HG03342 (cell line): Measurements from ENCODE around the gene TNKS1BP1.
A peak's percentile ranks its signal among the peaks of the same experiment; 100 is the strongest.
"Not testable (repeated sequence)": the region's sequence is repeated elsewhere in the genome, so short reads cannot be mapped to it uniquely, and the experiment has no call there.

Source experiments
- ATAC-seq: cut with Tn5 transposase; IDR thresholded peaks from one replicate; pipeline ENCODE4 v1.9.1; 2021; ENCODE audit warnings: mild to moderate bottlenecking, moderate library complexity; ENCODE audit not compliant: unreplicated experiment

TNKS1BP1 gene

DNA sequence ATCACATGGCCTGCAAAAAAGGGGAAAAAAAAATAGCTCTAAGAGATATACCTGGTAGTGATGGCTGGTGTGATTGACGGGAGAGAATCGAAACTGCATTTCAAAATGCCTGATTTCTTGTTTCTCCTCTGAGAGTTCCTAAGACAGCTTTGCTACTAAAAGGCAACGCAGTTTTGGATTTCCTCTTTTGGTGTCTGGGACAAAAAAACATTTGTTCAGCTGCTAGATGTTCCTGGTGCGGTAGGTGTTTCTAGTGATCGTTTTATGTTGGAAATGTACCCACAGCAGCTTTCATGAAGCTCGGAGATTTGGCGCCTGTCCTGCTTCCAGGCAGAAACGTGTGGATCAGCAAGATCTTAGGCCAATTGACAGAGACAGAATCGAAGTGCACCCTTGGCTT lies 31.5 kb upstream of the TNKS1BP1 start:
- ATAC-seq, result no peak

- ATAC-seq, result no peak
Observed at GRCh38 chr11:57354699-57355098, 29.9 kb upstream of the TNKS1BP1 start.

DNA sequence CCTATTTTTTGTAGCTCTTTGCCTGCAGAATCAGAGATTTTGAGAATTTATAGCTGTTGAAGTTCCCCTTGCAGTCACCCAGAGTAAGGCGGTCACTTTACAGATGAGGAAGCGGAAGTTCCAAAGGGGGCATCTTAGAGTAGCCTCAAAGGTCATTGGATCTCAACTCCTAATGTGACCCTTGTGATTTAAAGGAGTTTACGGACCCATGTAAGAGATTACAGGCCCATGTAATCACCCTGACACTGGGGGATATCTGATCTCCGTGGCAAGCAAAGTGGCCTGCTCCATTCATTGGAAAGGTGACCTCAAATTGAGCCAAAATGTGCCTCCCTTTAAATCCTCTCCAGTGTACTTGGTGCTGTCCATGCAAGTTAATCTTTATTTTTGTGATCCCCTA lies 29.1 kb upstream of the TNKS1BP1 start:
- ATAC-seq, result no peak

DNA sequence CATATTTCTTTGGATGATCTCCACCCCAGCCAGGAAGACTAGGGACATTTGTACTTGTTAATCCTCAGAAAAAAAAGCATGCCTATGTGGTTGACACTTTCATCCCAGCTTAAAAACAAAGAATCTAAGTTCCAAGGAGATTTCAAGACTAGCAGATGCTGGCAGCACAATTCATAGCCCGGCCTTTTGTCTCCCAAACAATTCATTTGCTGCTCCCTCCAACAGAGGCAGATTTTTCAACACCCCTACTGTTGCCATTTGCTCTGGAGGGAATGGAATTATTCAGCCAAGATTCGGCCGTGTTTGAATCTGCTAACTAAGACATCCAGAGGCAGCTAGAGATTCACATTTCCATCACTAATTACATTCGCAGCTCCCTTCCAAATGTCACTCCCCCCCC lies 28.7 kb upstream of the TNKS1BP1 start:
- ATAC-seq, result no peak

DNA sequence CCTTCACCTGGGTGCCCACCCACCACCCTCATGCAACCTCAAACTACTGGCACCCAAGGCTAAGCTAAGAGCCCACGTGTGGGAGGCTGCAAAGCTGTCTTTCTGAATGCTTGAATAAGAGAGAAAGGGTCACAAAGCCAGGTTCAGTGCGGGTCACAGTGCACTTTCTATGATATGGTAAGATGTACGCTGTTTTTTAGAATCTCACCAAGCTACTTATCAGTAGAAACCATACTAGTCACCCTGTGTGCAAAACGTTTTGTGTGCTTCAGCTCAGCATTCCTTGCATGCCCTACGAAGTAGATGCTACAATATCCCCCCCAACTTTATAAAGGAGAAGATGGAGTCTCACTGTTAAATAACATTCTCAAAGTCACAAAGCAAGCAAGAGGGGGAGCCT lies 28.3 kb upstream of the TNKS1BP1 start:
- ATAC-seq, result no peak

DNA sequence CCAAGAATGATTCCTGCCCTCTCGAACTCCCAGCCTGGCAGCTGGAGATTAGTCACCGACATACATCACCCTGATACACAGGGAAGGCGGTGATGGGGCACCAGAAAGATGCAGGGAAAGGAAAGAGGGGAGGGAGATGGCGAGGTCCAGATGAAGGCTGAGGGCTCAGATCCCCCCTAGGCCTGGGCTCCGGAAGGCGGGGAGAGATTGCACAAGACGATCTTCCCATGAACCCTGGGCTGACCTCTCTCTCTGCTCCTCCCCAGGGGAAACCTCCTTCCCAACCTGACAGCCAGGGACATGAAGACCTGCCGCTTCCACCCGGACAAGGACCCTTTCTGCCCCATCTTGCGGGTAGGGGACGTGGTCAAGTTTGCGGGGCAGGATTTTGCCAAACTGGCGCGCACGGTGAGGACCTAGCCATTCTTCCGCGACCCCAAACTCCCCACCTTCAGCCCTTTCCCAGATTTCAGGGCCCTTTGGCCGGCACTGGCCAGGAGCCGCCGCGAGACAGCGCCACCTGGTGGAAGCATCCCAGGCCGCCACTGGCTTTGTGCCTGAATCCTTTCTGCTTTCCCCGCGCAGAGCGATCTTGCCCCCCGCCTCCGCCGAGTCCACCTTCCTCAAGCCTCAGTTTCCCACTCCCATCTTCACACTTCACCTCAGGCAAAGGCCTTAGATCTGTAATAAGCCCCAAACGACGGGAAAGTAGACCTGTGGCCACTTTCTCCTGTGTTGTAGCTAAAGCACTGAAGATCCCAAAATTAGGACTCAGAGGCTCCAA lies 24.9 kb upstream of the TNKS1BP1 start:
- no peak for ATAC-seq

DNA sequence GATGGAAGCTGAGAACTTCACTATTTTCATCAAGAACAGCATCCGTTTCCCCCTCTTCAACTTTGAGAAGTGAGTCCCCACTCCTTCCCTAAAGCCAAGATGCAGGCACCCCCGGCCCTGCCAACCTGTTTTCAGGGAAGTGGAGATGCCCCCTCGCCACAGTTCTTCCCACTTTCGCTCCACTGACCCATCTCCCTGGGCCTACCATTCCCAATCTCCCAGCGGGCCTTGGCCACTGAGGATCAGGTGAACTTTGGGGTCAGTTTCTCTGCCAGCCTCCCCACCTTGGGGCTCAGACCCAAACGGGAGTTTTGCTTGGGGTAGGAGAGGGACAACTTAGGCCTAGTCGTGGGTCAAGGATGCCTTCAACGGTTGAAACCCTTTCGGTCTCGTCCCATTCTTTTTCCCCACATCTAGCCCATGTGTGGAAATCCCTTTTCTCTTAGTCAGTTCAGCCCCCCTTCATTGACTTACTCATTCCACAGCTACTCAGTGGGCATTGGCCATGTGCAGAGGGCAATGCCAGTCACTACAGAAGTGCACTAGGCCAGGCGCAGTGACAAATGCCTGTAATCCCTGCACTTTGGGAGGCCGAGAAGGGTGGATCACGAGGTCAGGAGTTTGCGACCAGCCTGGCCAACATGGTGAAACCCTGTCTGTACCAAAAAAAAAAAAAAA lies 24.0 kb upstream of the TNKS1BP1 start:
- ATAC-seq, result no peak

- ATAC-seq, result no peak
Observed at GRCh38 chr11:57348052-57348451, 23.3 kb upstream of the TNKS1BP1 start.

- ATAC-seq, result no peak
Observed at GRCh38 chr11:57347336-57347735, 22.6 kb upstream of the TNKS1BP1 start.

GRCh38 chr11:57345555-57346211 lies 20.9 kb upstream of the TNKS1BP1 start:
- ATAC-seq, result peak; percentile 71

- no peak for ATAC-seq
Observed at GRCh38 chr11:57344826-57345225, 20.1 kb upstream of the TNKS1BP1 start.

DNA sequence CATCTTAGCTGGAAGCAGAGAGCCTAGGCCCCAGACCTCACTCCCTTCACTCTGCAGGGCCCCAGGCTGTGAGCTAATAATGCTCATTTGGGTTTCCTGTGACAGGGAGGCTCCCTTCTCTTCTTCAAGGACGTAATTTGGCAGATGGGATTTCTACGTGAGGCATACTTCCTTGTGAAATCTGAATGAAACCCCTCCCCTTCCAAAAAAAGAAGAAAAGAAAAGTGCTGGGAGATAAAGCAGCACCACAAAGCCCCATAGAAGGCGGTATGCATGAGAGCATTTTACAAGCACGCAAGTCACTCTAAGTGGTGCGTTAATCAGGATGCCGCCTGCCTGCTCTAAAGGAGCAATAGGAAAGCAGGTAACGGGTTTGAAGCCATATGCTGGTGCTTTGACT lies 19.1 kb upstream of the TNKS1BP1 start:
- no peak for ATAC-seq

DNA sequence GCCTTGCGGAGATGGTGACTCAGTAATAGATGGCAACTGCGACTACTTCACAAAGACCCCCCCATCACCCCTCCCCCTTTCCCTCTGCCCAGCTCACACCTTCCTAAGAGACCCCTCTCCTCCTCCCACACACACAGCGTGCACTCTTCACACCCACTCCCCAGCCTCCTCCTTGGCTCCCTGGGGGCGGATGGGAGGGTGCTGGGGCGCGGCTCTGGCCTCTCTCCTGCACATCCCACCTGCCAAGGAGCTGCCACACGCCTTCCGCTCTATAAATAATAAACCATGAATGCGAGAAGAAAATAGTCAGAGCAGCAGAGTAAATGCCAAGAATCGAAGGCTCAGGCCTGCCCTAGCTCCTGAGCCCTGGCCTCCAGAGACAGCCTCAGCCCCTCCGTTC lies 17.9 kb upstream of the TNKS1BP1 start:
- ATAC-seq, result no peak

DNA sequence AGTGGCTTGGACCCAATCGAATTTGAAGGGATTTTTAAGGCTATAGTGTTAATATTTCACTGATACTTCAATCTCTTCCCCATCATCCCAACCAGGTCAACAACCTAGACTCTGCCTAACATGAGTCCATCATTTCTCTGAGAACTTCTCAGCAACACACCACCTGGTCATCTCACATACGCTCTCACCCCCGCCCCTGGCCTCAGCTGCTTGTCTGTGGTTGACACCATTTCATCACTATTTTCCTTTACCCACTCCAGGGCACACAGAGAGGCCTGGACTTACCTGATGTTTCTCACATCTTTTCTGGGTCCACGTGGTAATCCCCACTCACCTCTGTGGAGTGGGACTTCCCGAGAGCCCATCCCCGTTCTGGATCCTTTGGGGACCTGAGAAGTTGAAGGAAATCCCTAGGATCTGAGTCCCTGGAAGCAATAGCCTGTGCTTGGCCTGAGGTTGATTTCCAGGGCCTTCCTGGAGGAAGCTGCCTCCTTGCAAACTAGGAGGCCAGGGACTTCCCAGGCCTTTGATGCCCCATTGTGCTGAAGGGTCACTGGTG lies 16.6 kb upstream of the TNKS1BP1 start:
- no peak for ATAC-seq

DNA sequence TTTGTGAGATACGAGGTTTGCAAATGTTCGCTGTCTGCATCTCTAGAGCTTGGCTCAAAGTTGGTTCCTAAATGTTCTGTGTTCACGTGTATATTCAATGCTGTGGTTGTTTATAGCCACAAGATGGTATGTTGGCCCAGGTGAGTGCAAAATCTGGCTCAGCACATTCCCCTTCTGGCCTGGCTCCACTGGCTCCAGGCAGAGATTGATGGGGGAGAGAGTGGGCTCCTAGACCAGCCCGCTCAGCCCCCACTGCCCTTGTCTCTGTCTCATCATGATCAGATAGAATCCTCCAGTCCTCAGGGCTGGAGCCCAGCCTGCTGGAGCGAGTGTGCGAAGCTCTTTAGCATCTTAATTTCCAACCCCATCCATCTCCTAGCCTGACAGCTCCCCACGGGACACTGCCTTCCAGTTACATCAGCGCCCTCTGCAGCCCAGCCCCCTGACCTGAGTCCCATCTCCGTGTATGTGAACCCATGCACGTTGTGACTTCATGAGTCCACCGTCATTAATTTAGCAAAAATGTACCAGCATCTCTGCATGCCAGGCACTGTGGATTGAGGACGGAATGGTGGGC lies 15.4 kb upstream of the TNKS1BP1 start:
- no peak for ATAC-seq

DNA sequence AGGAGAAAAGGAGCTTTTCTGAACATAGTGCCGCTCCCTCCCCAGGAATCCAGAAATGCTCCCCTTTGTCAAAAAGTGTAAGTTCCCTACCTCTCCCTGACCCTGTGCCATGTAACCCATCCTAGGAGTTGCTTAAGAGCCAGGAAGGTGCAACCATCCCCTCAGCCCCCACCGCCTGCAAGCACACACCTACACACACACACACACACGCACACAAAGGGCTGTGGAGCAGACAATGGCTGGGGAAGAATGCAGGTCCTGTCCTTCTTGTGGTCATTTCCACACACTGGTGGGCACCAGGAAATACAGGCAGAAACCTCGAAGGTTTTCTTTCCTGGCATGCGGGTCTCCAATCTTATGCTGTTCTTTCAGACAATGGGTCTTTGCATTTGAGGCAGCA lies 14.6 kb upstream of the TNKS1BP1 start:
- ATAC-seq, result no peak

- ATAC-seq, result no peak
Observed at GRCh38 chr11:57338142-57338541, 13.4 kb upstream of the TNKS1BP1 start, which contains the start of gene P2RX3. TSS of gene P2RX3 (plus strand) at chr11:57338352. CDS start at chr11:57338551, 199 bp downstream.

GRCh38 chr11:57336856-57337255 lies 12.1 kb upstream of the TNKS1BP1 start:
- not testable (repeated sequence) for ATAC-seq

GRCh38 chr11:57336111-57336666 lies 11.4 kb upstream of the TNKS1BP1 start:
- ATAC-seq, result peak; percentile 5

- peak; percentile 100 for ATAC-seq
Observed at GRCh38 chr11:57335343-57336110, 10.8 kb upstream of the TNKS1BP1 start, which contains the start of gene SSRP1. TSS of gene SSRP1 (minus strand) at chr11:57335892. CDS start at chr11:57335121, 771 bp downstream.
